GM20431 (cell line): ENCODE measurements around the gene EHMT1.

Experiments
- in situ Hi-C: fragments of 300-500 bp; cut with MseI, MboI; formaldehyde crosslinking; loops from one replicate; pipeline ENCODE4 v1.15.0; 2020; ENCODE audit warnings: low sequenced_read_pairs; ENCODE audit not compliant: unreplicated experiment

Gene EHMT1

DNA sequence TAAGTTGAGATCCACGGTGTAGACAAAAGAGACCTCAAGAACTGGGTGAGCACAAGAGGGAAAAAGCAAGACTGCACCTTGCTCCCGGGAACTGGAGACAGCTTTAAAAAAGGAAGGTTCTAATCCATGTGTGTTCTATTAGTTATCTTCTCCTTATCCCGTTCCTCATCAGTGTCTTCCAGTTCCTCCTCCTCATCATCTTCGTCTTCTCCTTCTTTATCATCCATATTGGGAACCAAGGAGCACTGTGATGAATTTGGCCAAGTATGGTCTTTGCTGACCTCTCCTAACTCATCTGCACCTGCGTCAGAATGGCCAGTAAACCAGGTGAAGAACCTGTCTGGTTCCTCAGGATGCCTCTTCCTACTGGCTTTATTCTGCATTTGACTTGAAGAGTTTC is 22.1 kb downstream of the EHMT1 start:
- in situ Hi-C loops, result no loop called here

DNA sequence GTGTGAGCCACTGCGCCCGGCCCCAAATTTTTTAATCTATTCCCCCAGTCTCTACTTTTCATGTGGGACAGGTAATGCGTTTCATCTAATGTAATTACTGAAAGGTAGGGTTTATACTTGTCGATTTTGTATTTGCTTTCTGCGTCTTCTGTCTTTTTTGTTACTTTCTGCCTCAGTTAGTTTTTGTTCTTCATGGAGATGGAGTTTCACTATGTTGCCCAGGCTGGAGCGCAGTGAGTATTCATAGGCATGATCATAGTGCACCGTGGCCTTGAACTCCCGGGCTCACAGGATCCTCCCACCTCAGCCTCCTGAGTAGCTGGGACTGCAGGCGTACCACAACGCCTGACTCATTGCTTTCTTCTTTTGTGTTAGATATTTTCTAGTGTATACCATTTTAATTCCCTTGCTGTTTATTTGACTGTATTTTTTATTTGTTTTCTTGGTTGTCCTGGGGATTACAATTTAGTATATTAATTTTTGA is 23.4 kb downstream of the EHMT1 start:
- in situ Hi-C loops, result no loop called here

DNA sequence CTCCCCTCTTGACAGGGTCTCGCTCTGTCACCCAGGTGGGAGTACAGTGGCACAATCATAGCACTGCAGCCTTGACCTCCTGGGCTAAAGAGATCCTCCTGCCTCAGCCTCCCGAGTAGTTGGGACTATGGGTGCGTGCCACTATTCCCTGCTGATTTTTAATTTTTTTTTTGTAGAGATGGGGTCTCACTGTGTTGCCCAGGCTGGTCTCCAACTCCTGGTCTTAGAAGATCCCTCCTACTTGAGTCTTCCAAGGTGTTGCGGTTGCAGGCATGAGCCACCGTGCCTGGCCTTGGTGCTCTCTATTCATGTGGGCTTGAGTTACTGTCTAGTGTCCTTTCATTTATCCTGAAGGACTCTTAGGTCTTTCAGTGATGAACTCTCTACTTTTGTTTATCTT is 24.1 kb downstream of the EHMT1 start:
- in situ Hi-C loops, result no loop called here

DNA sequence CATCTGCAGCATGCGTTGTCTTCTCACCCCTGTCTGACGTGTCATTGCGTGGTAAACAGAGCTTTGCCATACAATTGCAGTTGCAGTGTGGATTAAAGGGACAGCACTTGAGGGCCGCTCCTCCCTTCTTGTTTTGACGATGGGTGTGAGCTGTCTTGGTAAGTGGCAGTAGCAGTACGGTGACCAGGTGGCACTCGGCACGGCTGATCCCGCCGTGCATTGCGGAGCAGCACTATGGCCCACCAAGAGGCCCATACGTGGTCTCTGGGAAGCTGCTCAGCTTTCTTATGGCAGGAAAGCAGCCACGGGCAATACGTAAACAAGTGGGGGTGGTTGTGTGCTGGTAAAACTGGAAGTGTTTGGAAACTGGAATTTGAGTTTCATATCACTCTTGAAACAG is 25.1 kb downstream of the EHMT1 start:
- in situ Hi-C loops, result no loop called here

DNA sequence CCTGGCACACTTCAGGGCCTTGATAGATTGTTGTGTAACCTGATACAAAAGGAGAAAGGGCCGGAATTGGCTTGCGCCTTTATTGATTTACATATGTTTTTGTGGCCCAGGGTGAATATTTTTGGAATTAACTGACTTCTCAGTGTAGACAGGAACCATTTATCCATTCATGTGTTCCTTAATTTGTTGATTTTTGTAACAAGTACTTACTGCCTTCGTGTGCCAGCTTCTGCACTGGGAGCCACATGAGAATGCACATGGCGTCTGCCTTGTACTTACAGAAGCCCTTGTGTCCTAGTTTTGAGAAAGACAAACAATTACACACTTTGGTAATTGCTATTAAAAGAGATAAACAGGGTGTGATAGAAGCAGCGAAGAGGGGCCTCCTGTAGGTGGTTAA is 26.4 kb downstream of the EHMT1 start:
- in situ Hi-C loops, result no loop called here

DNA sequence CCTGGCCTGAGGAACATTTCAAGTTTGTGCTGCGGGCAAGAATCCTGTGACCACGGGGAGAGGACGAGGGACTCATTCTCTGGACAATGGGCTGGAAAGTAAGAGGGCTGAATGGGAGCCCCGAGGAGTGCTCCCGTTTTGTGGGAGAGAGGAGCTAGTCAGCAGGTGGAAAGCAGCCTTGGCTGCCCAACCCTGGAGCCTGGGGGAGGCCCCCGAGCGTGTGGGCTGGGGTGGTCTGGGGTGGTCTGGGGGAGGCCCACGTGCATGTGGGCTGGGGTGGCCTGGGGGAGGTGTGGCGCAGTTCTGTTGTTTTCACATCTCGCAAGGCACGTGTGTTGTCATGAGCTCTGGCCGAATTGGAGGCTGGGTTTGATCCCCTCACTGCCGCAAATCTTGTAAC is 27.5 kb downstream of the EHMT1 start:
- in situ Hi-C loops, result no loop called here

DNA sequence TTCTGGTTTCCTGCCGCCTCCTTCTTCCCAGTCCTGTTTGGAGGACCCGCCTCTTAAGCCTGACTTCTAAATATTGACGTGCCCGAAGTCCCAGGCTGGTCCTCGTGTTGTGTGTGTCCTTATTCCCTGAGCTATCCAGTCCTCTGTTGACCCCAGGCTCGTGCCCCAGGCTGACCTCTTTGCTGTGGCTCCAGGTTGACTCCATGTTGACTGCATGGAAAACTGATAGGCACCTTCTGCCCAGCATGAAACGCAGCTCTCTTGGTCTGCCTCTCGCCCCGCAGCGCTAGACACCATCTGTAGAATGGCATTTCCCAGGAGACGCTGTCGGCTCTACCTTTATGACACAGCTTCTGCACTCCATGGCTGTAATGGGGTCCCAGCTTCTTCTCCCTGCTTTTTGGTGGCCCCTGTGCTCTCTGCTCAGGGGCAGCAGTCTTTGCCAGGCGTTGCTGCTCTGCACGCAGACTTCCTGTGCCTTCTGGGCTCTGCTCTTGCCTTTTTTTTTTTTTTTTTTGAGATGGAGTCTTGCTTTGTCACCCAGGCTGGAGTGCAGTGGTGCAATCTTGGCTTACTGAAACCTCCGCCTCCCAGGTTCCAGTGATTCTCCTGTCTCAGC is 28.4 kb downstream of the EHMT1 start:
- in situ Hi-C loops, result no loop called here

DNA sequence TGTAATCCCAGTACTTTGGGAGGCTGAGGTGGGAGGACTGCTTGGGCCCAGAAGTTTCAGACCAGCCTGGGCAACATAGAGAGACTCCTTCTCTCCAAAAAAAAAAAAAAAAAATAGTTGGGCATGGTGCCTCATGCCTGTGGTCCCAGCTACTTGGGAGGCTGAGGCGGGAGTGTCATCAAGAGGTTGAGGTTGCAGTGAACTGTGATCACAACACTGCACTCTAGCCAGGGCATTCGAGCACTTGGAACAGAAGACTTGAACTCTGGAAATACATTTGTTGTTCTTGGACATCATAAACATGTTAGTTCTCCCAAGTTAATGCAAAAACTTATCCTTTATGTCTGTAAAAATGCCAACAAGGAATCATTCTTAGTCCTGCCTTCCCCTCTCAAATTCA is 29.6 kb downstream of the EHMT1 start:
- in situ Hi-C loops, result no loop called here

DNA sequence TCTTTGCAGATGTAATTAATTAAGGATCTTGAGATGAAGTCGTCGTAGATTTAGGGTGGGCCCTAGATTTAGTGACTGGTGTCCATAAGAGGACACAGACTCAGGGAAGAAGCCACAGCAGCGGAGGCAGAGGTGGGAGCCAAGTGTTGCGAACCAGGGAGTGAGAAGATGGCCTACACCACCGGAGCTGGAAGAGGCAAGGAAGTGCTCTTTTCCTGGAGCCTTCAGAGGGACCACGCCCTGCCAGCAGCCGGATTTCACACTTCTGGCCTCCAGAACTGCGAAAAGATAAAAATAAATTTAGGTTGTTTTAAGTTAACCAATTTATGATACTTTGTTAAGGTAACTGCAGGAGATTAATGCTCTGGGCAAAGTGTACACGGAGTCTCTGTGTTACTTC is 30.7 kb downstream of the EHMT1 start:
- in situ Hi-C loops, result no loop called here

DNA sequence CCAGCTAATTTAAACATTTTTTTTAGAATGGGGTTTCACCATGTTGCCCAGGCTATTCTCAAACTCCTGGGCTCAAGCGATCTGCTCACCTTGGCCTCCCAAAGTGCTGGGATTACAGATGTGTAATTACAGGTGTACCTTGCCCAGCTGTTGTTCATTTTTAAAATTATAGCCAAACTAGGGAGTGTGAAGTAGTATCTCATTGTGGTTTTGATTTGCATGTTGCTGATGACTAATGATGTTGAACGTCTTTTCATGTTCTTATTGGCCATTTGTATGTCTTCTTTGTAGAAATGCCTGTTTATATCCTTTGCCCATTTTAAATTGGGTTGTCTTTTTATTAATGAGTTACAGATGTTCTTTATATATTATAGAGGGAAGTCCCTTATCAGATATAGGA is 31.5 kb downstream of the EHMT1 start:
- in situ Hi-C loops, result no loop called here

DNA sequence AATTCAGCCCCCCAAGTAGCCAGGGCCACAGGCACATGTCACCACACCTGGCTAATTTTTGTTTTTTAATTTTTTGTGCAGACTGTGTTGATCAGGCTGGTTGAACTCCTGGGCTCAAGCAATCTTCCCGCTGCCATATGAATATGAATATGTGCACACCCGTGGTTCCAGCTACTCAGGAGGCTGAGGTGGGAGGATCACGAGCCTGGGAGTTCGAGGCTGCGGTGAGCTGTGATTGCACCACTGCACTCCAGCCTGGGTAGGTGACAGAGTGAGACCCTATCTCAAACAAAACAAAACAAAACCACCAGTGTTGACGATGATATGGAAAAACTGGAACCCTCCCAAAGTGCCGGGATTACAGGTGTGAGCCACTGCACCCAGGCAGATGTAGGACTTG is 32.0 kb downstream of the EHMT1 start:
- in situ Hi-C loops, result no loop called here

DNA sequence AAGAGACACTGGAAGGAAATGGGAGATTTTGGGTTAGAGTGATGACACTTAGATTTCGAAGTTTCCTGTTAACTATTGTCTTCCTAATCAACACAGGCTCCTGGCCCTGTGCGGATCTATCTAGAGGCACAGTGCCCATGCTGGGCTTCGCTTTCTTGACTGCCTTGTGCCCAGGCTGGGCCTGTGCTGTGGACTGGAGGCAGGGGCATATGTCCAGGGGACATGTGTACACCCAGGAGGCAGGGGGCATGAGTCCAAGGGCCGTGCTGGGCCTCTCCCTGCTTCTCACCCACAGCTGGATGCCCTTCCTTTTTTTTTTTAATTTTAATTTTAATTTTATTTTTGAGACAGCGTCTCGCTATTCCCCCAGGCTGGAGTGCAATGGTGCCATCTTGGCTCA is 37.6 kb downstream of the EHMT1 start:
- in situ Hi-C loops, result no loop called here

DNA sequence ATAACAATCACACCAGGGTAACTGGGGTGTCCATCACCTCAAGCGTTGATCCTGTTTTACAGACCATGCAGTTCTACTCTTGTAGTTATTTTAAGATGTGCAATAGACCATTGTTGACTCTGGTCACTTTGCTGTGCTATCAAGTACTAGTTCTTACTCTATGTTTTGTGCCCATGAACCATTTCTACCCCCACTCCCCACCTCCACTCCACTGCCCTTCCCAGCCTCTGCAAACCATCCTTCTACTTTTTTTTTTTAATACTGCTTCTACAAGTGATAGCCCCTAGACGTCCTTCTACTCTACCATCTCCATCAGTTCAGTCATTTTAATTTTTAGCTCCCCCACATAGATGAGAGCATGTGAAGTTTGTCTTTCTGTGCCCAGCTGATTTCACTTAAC is 38.8 kb downstream of the EHMT1 start:
- in situ Hi-C loops, result no loop called here

DNA sequence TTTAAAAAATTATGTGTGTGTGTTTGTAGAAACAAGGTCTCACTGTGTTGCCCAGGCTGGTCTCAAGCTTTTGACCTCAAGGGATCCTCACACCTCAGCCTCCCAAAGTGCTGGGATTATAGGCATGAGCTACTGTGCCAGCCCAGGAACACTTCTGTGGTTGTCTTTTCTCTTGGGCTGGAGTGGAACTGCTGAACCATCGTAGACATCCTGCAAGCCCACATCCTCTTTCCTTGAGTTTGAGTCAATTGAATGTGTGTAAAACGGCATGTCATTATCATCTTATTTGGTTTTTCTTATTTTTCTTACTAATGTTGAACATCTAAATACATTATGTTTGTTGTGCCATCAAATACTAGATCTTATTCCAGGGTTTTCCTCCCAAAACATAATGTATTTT is 40.0 kb downstream of the EHMT1 start:
- in situ Hi-C loops, result no loop called here

DNA sequence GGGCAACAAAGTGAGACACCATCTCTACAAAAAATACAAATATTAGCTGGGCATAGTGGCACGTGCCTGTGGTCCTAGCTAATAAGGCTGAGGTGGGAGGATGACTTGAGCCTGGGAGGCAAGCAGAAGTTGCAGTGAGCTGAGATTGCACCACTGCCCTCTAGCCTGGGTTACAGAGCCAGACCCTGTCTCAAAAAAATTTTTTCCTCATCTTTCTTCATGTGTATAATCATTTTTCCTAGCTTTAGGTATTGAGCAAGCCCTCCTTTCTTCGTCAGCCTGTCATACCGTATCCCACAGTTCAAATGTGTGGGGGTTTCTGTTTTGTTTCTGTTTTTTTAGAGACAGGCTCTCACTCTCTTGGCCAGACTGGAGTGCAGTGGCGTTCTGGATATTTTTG is 41.3 kb downstream of the EHMT1 start:
- in situ Hi-C loops, result no loop called here

DNA sequence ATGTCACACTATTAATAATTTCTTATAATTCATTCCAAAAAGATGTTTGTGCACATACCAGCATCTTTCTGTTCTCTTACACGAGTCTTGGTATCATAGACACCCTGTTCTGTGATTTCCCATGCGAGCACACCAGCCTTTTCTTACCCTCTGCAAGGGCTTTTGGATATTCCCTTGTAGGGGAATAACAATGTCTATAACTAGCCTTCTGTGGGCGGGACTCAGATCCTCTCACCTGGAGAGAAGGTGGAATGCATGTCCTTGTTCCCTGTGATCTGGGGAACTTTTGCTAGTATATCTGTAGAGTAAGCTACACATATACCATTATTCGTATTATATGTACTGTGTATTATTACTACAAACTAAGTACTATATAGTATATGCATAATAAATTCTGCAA is 44.8 kb downstream of the EHMT1 start:
- in situ Hi-C loops, result no loop called here

DNA sequence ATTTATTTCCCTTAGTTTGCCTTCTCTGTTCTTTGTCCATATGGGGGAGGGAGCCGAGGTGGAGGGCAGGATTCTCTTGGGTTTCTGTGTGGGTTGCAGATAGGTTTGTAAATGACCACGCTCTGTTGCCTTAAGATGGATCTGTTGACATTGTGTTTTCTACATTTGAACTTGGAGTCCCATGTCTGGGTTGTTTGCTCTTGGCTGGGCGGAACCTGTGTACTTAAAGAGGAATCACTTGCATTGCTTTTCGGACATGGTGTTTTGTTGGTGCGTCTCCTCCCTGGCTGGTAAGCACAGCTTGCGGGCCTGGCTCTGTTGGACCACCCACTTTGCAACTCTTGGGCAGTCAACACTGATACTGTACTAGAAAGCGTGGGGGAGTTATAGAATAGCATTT is 45.9 kb downstream of the EHMT1 start:
- in situ Hi-C loops, result no loop called here

DNA sequence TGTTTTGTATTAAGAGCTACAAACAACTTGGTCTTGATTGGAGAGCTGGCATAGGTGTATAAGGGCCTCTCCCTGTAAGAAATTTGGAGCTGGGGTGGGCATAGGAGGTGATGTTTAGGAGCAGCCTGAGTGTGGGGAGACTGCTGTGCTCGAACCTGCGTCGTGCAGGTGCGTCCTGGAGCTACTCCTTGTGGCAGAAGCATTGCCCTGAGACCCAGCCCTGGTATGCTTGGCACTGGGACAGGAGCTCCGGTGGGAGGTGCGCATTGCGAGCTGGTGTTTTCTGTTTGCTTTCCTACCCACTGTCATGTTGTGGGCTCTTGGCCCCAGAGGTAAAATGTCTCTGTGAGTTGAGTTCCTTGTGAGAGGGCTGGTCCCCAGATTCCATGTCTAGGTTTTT is 46.4 kb downstream of the EHMT1 start:
- in situ Hi-C loops, result no loop called here

DNA sequence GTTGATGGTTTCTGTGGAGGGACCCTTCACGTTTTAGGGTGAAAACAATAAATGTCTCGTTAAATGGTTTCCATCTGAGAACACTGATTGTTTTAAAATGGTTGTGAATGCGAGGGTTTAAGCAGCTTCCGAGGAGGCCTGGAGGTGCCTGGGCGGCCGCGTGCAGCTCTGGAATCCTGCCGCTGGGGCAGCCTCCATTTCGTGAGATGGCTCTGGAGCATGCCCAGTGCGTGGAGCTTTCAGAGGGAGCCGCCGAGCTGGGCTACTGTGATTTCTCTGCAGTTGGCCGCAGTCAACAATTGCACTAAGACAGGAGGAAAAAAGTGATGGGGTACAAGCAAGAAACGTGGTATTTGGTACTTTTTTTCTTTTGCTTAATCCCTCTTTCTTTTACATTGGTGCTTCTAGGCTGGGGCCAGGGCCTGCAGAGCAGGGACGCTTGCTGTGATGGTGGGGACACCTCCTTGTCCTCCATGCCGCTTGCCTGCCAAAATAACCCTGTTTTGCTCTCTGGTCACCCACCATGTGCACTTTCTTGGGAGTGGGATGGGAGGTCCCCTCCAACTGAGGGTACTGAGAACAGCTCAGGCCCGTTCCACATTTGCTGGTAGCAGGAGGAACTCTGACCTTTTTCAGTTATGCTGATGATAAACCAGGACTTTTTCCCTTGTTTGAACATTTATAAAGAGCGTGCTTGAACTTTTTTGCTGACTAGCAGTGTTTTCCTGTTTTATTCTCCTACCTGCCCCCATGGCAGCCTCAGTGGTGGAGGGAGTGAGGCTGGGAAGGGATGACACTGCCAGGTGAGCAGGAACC is 47.1 kb downstream of the EHMT1 start:
- in situ Hi-C loops, result no loop called here

DNA sequence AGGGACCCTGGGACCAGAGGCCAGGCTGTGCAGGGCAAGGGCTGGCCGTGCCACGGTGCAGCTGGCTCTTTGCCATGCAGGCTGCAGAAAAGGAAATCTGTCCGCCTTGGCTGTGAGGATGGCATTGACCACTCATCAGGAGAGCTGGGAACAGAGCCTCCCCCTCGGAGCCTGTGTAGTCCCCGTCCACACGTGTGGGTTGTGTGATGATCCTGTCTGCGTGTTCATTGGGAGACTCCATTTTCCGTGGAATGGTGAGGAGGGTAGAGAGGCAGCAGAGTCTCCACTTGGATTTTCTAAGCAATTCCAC is 47.7 kb downstream of the EHMT1 start:
- in situ Hi-C loops, result no loop called here

DNA sequence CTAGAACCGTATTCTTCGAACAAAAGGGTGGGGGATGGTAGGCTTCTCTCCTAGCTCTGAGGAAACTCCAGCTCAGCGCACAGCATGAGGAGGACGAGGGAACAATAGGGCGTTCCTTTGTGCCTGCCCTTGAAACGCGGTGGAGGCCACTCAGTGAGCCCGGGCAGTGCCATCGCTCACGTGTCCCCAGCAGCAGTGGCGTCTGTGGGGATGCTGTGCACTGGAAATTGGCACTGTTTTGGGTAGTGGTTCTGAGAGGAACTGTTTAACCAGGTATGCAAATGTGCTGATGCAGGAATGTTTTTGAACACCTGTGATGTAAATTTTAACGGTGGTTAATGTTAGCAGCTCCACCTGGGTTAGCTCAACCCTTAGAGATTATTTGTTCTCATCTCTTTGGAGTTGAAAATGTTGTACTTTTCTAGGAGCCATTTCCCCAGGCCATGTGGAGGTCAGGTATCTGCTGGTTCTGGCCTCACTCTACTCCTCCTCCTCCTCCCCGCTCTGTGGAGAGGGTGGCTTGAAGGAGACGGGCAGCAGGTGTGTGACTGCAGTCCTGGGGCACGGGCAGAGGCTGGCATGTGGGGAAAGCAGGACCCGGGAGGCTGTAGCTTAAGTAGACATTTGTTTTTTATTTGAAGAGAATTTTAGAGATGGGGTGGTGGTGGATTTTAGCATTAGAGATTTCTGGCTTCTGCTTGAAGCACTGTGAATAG is 48.3 kb downstream of the EHMT1 start:
- in situ Hi-C loops, result no loop called here
